Endothelial cell of umbilical vein (primary cell): ENCODE results near the gene MTG2. TPM values are rescaled to one million over a fixed set of nuclear protein-coding genes. Genes with fewer than 3 reads are reported as not detected.

Experiments
- BruUV-seq: library from RNA; stranded (reverse); fragments of 400-500 nt; replicated peaks from 2 replicates; lab custom pipeline; 2021; lab: Mats Ljungman, UMichigan
- CTCF ChIA-PET: fragments of 300-600, 350-600 bp; sonication (Branson Sonifier 250); formaldehyde crosslinking; loops from one replicate; lab custom pipeline; 2021; ENCODE audit warnings: antibody characterized with exemption, inconsistent platforms; lab: Charles Lee
- POLR2A ChIA-PET: fragments of 300-600, 350-600 bp; sonication (Branson Sonifier 250); formaldehyde crosslinking; loops from one replicate; lab custom pipeline; 2021; ENCODE audit warnings: antibody characterized with exemption, inconsistent platforms; lab: Charles Lee
- DNase-seq: peaks from one replicate; pipeline ENCODE4 v3.0.0-alpha.2; 2011; ENCODE audit warnings: low read depth, low spot score
- FAIRE-seq: peaks from 2 replicates; lab custom pipeline; 2011; peaks lifted over from hg19 to GRCh38; lab: Jason Lieb, UNC
- H2AFZ ChIP-seq: 2 replicates; pipeline ENCODE4 v1.6.0; 2012; ENCODE audit warnings: low read depth, low read length, control low read depth, inconsistent platforms
- H3K27ac ChIP-seq: 2 replicates; pipeline ENCODE4 v1.5.1; 2011; ENCODE audit warnings: low read depth, mild to moderate bottlenecking, control low read depth, low read length, moderate library complexity; ENCODE audit not compliant: insufficient read depth
- H3K27me3 ChIP-seq, 2 experiments: 2 replicates each; pipeline versions ENCODE4 v1.6.0 to v1.6.1; 2011; ENCODE audit warnings: low read length in 2 of 2, mixed read lengths in 1 of 2; ENCODE audit not compliant: control insufficient read depth in 2 of 2, insufficient read depth in 2 of 2
- H3K36me3 ChIP-seq, 2 experiments: 2 replicates in 1 of 2; 3 replicates in 1 of 2; pipeline ENCODE4 v1.5.1; 2011; ENCODE audit warnings: low read length in 2 of 2, mild to moderate bottlenecking in 1 of 2, moderate library complexity in 1 of 2; ENCODE audit not compliant: control insufficient read depth in 2 of 2, insufficient read depth in 2 of 2; ENCODE audit errors: extremely low read depth in 1 of 2
- H3K4me1 ChIP-seq: 3 replicates; pipeline ENCODE4 v1.5.1; 2011; ENCODE audit warnings: mild to moderate bottlenecking, low read length; ENCODE audit not compliant: control insufficient read depth, insufficient read depth; ENCODE audit errors: extremely low read depth
- H3K4me2 ChIP-seq: 2 replicates; pipeline ENCODE4 v1.6.1; 2011; ENCODE audit warnings: low read length, control low read depth, mixed read lengths; ENCODE audit not compliant: insufficient read depth
- H3K4me3 ChIP-seq, 3 experiments: fragments of 200-600 bp in 1 of 3; sonication (generic), shearing (Covaris generic) in 1 of 3; replicated peaks in 1 of 3; 2 replicates each; pipeline ENCODE4 v1.5.1; 2011 to 2016; ENCODE audit warnings: control low read depth in 3 of 3, low read length in 3 of 3, mild to moderate bottlenecking in 2 of 3, inconsistent platforms in 1 of 3, low read depth in 1 of 3, moderate library complexity in 1 of 3; ENCODE audit not compliant: insufficient read depth in 1 of 3
- H3K79me2 ChIP-seq: 2 replicates; pipeline ENCODE4 v1.6.0; 2012; ENCODE audit warnings: low read length, inconsistent platforms; ENCODE audit not compliant: control insufficient read depth, insufficient read depth
- H3K9ac ChIP-seq: replicated peaks from 2 replicates; pipeline ENCODE3; 2011; ENCODE audit warnings: low read length, control low read depth; ENCODE audit not compliant: insufficient read depth; ENCODE audit errors: extremely low read depth
- H3K9me1 ChIP-seq: replicated peaks from 3 replicates; pipeline ENCODE4 v1.6.0; 2011; ENCODE audit warnings: mild to moderate bottlenecking, low read length; ENCODE audit not compliant: control insufficient read depth, insufficient read depth; ENCODE audit errors: extremely low read depth
- H3K9me3 ChIP-seq: replicated peaks from 2 replicates; pipeline ENCODE4 v1.5.1; 2012; ENCODE audit warnings: low read length, inconsistent platforms; ENCODE audit not compliant: control insufficient read depth, insufficient read depth
- H4K20me1 ChIP-seq: replicated peaks from 2 replicates; pipeline ENCODE3; 2011; ENCODE audit warnings: mild to moderate bottlenecking, low read length; ENCODE audit not compliant: control insufficient read depth, insufficient read depth; ENCODE audit errors: extremely low read depth
- CTCF ChIP-seq, 2 donors: IDR thresholded peaks; 1 replicate in 1 of 2; 2 replicates in 1 of 2; pipeline ENCODE4 v1.5.1; 2011; ENCODE audit warnings: low read length in 2 of 2, mild to moderate bottlenecking in 2 of 2, moderate library complexity in 2 of 2, control low read depth in 1 of 2, inconsistent platforms in 1 of 2, low read depth in 1 of 2; ENCODE audit not compliant: insufficient read depth in 1 of 2; ENCODE audit errors: extremely low read depth in 1 of 2
- FOS ChIP-seq: IDR thresholded peaks from 2 replicates; pipeline ENCODE4 v1.6.1; 2011; ENCODE audit warnings: mild to moderate bottlenecking, low read length, moderate library complexity, borderline replicate concordance; ENCODE audit not compliant: insufficient read depth
- GATA2 ChIP-seq: IDR thresholded peaks from 2 replicates; pipeline ENCODE4 v1.7.0; 2011; ENCODE audit warnings: low read depth, mild to moderate bottlenecking, moderate library complexity, mixed read lengths, low read length; ENCODE audit not compliant: insufficient read length, insufficient read depth
- JUN ChIP-seq: IDR thresholded peaks from 2 replicates; pipeline ENCODE4 v1.6.1; 2011; ENCODE audit warnings: borderline replicate concordance, low read depth; ENCODE audit not compliant: insufficient read length, insufficient read depth
- MAX ChIP-seq: IDR thresholded peaks from 2 replicates; pipeline ENCODE4 v1.6.1; 2011; ENCODE audit not compliant: insufficient read depth, insufficient read length
- MYC ChIP-seq: IDR thresholded peaks from one replicate; pipeline ENCODE4 v1.6.1; 2011; ENCODE audit warnings: mild to moderate bottlenecking, low read depth, low read length
- POLR2A ChIP-seq: IDR thresholded peaks from 2 replicates; pipeline ENCODE4 v1.6.1; 2012; ENCODE audit warnings: low read depth, mild to moderate bottlenecking, control low read depth, low read length
- POLR2AphosphoS5 ChIP-seq: IDR thresholded peaks from 2 replicates; pipeline ENCODE4 v1.6.1; 2012; ENCODE audit warnings: low read depth, mild to moderate bottlenecking, control low read depth, low read length, moderate library complexity; ENCODE audit not compliant: insufficient read depth
- dilution Hi-C: fragments of 300-500 bp; cut with MboI; formaldehyde crosslinking; loops from one replicate; pipeline ENCODE4 v1.15.0; 2019; ENCODE audit warnings: low sequenced_read_pairs; ENCODE audit not compliant: extremely low pct_ligation_motif_present
- intact Hi-C: fragments of 100-400 bp; cut with micrococcal nuclease; formaldehyde crosslinking; loops from one replicate; pipeline ENCODE4 v1.10.0; 2022
- polyA plus RNA-seq, 4 experiments: library from polyadenylated mRNA; depleted of rRNA in 3 of 4; stranded (reverse) in 3 of 4; unstranded in 1 of 4; fragments of >200 nt; gene quantifications; 2 replicates each; pipeline versions ENCODE4 v1.2.1 to v1.2.3, GENCODE V29; 2011 to 2012; ENCODE audit warnings: missing spikeins in 1 of 4
- total RNA-seq: library from RNA; stranded (reverse); gene quantifications from 2 replicates; pipeline ENCODE4 v1.2.3, GENCODE V29; 2021

MTG2 gene
- total and polyA plus RNA-seq, 2 donors (not counting 3 experiments of a cell fraction or from before 2014, with no cell fraction given): 19.9 to 31.6 TPM

- POLR2A ChIA-PET: no interaction called here
Measured at GRCh38 chr20:62192635-62193034, 9.8 kb downstream of the MTG2 start.

More at GRCh38 chr20:62192635-62193034, 9.8 kb downstream of the MTG2 start:
- Histone ChIP-seq H3K9me3 (no peaks in the 10 kb centered on the region), H3K9me1 (no peaks in the 10 kb centered on the region), H4K20me1 (no peaks in the 10 kb centered on the region), H3K27me3 (no peaks in the 10 kb centered on the region), H3K9ac (no peak overlapping the region), H3K36me3 (peaks cover 2 to 10% of the 10 kb centered on the region in 2 experiments), H3K79me2 (peaks cover 8% of the 10 kb centered on the region), H3K4me3 (no peak overlapping the region), H2AFZ (no peak overlapping the region), H3K27ac (no peak overlapping the region), H3K4me1 (peaks cover 3% of the 10 kb centered on the region), H3K4me2 (no peak overlapping the region)
- no peak for DNase-seq
- TF ChIP-seq GATA2: no peak
- TF ChIP-seq MAX: no peak
- no peak for TF ChIP-seq JUN
- no peak for TF ChIP-seq POLR2A
- no peak for TF ChIP-seq CTCF (IDR thresholded peaks at IDR 0.05; ENCODE audit: extremely low read depth in 1 of 2, insufficient read depth in 1 of 2, low read depth in 1 of 2, low read length in 2 of 2)
- no peak for TF ChIP-seq MYC
- TF ChIP-seq FOS: no peak
- TF ChIP-seq POLR2AphosphoS5: no peak
- CTCF ChIA-PET: interaction anchor here (1.4 kb wide), 1 partner anchor 182 kb away, joined by 4 read pairs; no protein-coding TSS in a partner anchor
- no TSS peak for BruUV-seq
- no peak for FAIRE-seq
- dilution Hi-C loops (no loop called here), intact Hi-C loops (no loop called here)
